Measurements from ENCODE around the gene CHI3L2.
"Not testable (repeated sequence)": the region's sequence is repeated elsewhere in the genome, so short reads cannot be mapped to it uniquely, and the experiment has no call there.

CHI3L2 gene

DNA sequence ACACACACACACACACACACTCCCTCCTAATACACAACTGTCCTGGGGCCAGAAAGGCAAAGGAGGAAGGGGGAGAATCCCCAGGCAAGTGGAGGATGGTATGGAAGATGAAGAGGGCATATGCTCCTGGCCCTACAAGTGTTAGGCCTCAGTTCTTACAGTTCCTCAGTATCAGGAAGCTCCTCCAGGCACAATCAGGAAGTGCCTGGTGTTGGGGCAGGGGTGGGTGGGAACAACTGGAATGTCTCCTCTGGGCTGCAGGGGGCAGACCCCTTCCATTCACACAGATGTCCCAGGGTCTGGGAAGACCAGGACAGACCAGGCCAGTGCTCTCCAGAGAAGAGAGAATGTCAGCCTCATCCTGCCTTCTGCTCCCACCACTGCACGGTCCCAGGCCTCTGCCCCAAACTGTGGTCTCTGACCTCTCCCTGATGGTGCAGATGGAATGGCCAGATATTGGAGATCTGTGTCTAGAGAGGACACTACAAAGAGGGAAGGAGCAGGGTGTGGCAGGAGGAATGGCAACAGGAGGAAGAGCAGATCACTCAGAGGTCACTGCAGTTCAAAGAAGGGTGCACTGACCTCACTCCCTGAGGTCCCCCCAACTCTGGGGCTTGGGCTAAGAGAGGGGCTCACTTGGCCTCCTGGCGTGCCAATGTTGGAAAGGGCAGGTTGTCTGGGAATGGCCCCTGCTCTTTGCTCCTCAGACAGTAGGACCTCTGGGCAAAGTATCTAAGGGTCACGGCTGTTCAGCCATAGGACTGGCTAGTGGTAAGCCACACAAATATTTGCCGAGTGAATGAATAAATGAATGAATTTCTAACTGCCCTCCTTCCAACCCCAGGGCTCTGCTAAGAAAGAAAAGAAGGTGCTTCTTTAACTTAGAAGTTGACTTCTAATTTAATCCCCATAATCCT lies 24.5 kb upstream of the CHI3L2 start:
- no peak for DNase-seq

DNA sequence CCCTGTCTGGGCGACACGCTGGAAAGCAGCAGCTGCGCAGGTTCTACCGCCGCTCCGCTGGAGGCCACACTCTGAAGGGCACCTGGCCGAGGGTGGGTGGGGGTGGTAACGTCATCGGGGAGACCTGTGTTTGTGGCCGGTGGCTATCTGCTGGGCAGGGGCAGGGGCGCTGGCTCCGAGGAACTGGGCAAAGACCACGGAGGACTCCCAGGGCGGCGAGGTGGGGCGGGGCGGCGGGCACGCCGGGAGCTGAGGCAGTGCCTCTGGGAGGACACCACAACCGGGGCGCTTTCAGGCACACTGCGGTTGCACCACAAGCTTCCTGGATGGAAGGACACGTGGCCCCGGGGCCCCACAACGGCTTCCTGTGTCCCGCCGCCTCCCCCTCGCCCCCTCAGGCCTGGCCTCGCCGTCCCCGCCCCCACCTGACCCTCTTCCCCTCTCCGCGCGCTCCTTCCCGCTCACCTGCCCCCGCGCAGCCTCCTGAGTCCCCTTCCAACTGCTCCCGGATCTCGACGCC lies 23.8 kb upstream of the CHI3L2 start:
- peak; percentile 11 for DNase-seq

DNA sequence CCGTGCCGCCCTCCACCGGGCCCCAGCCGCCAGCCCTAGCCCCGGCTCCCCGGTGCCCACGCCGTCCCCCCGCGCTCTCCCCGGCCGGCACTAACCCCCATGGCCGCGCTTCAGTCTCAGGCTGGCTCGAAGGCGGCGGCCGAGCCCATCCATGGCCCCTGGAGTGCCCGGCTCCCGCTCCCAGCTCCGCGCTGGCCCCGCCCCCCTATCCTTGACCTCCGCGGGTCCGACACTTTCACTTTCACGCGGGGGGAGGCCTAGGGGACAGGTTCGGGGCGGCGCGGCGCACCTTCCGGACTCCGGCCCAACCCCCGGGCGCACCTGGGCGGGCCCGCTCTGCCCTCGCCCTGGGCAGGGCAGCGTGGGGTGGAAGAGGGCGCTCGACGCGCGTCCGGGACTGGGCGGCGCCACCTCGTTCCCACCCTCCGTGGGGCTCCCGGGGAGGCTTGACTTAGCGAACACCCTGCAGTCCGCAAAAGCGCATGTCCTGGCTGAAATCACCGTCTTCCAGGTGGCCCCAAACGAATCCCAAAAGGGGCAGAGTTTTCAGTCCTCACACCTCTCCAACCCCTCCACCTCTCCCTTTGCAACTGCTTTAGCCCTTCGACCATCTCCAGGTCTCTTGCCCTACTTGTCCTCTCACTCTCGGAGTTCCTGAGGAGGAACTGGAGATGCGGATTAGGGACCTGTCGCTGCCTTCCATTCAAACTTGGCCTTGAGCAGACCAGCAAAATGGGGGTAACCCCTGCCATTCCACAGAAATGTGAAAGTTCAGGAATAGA lies 23.1 kb upstream of the CHI3L2 start:
- no peak for DNase-seq

DNA sequence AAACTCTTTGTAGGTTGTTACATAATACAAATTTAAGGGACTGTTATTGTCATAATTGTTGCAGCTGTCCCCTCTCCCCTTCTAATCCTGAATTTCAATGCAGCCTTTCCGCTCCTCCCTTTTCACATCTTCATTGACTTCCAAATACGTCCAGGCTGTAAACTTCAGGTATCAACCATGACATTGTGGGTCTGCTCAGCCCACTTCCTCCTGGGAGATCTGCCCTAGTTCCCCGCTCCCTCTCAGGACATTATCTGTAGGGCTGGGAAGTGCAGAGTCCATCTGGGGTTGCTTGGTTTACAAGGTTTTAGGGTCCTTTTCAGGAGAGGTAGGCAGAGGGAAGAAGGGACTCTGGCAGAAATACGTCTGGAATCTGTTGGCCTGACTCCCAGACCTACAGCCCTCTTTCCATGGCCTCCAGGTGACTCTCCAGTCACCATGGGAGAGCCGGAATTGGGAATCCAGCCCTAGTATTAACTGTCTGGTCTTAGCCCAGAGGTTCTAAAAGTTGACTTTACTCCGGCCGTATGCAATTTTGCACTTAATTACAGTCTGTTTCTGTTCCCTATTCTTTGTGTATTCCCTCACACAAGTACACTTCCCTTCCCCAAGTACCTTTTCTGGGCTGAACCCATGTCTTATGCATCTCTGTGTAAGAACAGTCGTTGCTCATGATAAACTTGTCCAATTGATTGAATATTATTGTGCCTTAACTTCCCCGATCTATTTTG lies 22.4 kb upstream of the CHI3L2 start:
- DNase-seq = no peak

DNA sequence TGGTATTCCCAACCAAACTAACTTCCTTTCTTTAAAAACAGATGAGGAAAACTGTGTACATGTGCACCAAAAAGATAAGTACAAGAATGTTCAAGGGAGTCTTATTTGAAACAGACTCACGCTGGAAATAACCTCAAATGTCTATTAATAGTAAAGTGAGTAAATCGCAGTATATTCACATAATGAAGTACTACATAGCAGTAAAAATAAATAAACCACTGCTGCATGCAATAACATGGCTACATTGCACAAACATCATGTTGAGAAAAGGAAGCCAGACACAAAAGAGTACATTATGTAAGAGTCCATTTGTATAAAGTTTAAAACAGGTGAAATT lies 21.8 kb upstream of the CHI3L2 start:
- no peak for DNase-seq

DNA sequence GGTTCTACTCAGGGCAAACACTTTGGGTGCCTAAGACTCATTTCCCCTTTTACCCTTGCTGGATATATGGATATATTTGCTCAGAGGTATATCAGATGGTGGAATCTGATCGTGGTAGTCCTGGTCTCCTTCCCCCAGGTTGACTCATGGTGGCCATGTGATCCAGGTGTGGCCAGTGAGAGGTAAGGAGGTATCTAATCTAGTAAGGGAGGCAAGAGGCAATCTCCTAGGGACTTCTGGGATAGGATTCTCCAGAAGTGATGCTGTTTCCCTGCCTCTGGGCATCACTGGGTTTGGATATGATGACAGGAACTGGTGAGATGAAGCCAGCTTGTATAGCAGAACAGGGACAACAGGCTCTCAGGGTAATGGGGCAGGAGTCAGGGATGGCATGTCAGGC lies 18.6 kb upstream of the CHI3L2 start:
- no peak for DNase-seq

DNA sequence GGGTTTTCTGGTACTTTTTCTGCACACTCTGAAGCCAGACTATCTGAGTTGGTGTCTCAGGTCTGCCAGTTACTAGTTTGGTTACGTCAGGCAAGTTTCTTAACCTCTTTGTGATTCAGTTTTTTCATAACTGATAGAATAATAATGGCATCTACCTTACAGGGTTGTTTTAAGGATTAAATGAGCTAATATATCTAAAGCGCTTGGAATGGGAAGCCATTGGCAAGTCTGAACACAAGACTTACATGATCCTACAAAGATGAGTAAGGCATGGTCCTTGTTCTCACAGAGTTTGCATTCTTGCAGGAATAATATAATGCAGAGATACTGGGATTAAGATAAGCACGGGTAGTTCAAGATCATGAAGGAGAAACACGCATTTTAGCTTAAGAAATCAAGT lies 17.9 kb upstream of the CHI3L2 start:
- no peak for DNase-seq

DNA sequence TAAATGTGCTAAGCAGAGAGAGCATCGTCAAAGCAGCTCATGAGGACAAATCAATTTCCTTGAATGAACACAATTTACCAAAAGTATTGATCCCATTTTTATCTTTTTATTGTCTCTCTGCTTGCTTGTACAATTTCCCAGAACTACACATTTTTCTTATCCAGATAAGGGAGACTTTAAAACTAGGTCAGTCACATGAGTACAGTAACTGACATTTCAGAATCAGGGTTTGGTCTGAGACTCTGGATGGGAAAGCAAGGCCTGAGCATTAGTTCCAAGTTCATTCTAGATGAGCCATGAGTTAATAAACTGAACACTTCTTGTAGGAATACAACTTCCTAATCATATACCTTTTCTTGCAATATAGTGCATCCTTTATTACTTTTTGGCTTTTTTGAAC lies 15.6 kb upstream of the CHI3L2 start:
- DNase-seq = no peak

DNA sequence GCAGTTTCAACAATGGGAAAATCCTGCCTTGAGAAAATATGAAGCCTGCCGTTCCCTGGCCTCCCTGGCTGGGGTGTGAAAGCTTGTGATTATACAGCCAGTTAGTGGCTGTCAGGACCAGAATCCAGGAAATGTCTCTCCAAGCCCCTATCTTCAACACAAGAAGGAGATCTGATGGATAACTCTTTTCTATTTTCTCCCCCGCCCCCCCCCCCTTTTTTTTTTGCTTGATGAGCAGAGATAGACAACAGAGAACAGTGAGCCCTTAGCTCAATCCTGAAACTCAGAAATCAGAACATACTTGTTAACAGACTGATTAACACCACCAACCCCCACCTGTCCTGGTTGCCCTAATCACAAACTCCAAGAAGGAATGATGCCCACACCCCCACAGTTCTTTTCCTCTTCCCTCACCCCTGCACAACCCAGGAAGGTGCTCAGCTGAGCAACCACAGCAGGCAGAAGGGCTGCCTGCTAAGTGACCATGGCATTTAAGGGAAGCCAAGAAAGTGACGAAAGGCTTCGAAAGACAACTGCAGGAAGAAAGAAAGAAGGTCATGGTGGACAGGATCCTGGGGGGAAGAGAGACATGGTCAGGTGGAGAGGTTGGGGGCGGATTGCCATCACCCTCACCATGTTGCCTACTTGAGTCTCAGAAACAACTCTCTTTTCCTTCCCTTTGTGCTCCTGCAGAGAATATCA lies 14.7 kb upstream of the CHI3L2 start:
- DNase-seq = no peak

DNA sequence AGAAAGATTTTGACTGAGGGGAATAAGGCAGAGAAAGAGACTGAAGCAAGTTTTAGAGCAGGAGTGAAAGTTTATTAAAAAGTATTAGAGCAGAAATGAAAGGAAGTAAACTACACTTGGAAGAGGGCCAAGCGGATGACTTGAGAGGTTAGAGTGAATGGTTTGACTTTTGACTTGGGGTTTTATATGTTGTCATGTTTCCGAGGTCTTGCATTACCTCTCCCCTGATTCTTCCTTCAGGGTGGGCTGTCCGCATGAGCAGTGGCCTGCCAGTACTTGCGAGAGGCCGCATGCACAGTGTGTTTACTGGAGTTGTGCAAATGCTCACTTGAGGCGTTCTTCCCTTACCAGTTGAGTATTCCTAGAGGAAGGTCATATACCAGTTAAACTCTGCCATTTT lies 14.1 kb upstream of the CHI3L2 start:
- DNase-seq = no peak

DNA sequence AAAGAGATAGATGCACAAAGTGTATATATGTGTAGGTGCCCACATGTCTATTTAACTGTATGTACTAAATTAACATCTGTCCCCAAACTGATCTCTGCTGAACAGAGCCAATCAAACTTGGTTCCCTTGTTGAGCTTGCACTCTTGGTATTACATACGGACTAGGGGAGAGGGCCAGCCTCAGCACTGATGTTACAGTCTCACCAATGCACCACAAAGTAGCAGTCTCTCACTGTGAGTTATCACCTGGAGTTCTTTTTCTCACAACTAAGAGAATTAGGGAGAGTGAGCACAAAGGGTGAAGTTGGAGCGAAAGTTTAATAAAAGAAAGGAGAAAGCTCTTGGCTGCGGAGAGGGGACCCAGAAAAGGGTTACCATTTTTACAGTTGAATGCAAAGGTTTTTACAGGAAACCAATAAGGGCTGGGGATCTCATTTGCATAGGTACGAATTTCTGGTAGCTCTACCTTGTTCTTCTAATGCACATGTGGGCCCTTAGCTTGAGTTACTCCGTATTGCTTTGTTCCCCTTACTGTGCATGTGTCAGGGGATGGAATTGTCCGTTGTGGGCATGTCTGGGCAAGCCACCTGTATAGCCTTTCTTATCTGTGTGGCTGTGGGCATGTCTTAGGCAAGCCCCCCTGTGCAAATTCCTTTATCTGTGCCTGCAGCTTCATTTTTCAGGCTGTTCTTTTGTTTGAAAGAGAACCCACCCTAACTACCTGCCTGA lies 13.3 kb upstream of the CHI3L2 start:
- no peak for DNase-seq

DNA sequence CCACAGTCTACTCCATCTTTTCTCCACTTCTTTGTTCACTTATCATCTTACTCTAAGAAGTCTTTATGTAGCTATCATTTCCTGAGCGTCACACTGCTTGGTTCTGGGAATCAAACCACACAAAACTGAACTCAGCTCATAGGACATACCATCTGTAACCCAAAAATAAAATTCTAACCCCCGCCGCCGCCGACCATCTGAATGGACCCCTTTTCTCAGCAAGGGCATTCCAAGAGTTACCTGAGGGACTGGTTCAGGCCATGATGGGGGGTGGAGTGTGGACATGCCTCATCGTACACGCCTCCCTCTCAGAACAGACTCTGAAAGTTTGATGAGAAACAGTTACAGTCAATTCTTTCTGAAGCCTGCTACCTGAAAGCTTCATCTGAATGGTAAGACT lies 12.6 kb upstream of the CHI3L2 start:
- DNase-seq = no peak

DNA sequence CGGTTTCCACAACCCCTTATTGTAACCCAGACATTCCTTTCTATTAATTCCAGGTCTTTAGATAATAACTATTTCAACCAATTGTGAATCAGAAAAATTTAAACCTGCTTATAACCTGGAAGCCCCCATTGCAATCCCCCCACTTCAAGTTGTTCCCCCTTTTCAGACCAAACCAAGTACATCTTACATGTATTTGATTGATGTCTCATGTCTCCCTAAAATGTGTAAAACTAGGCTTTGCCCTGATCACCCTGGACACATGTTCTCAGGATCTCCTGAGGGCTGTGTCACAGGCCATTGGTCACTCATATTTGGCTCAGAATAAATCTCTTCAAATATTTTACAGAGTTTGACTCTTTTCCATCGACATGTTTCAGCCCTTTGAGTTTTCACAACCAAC lies 12.2 kb upstream of the CHI3L2 start:
- DNase-seq = not testable (repeated sequence)

DNA sequence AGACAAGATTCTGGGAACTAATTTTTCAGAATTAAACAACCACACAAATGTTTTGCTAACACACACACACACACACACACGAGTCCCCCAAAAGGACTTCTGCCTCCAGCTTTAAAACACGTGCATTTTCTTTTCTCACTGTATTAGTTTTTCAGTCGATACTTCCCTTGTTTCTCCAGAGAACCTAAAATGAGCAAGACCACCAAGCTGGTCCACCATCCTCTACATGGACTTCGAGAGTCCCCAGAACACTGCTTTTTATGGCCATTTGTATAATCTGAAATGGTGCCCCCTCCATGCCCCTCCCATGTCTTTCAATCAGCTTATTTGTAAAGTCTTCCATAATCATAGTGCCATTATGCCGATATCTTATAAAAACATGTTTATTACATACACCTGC lies 10.8 kb upstream of the CHI3L2 start:
- no peak for DNase-seq

DNA sequence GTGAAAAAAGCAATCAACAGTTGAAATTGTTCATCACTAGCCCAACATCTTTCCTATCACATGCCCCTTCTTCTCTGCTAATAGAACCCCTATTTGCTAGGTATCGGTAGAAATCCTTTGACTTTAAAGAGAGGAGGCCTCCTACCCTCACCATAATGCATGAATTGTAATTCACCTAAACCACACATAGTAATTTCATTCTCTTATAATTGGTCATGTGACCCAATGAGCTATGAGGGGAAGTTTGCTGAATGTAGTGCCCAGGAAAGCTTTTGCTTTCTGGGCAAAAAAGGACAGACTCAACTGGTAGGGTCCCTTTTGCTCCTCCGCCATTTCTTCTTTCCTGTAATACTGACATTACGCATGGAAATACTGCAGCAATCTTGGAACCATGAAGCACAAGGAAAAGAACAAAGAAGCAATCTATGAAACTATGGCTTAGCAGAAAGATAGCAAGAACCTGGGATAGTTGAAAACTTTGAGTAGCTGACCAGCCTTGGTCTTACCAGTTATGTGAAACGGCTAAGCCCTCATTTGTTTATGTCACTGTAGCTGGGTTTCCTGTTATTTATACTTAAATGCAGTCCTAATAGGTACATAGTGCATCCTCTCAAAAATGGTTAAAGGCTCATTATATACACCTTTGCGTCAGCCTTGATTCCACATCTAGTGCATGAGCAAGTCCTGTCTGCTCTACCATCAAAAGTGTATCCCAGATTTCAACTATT lies 10.2 kb upstream of the CHI3L2 start:
- no peak for DNase-seq

DNA sequence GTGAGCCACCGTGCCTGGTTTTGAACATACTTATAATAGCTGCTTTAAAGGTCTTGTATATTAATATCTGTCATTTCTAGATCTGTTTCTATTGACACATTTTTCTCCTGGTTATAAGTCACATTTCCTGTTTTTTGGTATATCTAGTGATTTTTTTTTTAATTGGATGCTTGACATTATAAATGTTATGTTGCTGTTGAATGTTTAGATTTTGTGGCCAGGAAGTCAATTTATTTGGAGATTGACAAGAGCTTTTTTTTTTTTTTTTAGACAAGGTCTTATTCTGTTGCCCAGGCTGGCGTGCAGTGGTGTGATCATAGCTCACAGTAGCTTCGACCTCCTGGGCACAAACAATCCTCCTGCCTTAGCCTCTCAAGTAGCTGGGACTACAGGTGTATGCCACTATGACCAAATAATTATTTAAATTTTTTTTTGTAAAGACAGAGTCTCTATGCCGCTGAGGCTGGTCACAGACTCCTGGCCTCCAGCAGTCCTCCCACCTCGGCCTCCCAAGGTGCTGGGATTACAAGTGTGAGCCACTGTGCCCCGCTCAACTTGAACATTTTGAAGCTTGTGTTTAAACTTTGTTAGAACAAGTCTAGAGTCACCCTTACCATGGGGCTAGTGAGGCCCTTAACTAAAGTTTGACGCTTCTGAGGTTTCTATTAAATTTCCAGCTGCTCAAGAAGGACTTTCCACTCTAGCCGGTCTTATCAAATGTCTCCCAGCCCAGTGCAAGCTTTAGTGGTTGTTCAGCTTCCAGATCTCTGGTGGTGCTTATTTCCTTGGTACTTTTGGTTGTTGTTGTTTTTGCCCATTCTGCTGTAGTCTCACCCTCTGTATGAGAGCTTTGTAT lies 8.6 kb upstream of the CHI3L2 start:
- DNase-seq = no peak

DNA sequence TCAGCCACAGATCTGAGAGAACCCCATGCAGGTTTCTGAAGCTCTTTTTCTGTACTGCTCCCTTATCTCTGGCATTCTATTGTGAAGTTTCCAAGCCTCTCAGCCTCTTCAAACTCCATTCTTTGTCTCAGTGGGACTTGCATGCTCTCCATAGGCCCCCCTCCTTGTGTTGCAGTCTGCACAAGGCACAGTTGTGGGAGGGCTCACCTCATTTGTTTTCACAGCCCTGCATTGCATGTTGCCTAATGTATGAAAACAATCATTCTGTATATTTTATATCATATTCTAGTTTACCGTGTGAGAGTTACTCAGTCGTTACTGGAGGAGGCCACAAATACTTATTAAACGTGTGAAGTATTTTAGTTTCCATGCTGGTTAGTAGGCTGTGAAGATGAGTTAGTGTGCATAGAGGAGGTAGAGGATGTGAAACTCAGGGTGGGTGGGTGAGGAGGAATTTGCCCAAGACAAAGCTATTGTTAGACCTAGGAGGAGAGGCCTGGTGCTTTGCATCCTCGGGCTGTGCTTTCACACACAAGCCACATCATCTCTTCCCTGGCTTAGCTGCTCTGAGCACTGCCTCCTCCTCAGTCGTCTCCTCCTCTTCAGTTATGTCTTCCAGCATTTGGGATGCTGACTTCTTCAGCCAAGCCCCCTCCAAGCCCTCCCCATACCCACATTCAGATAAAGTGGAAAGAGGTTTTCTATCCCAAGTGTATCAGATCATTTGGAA lies 7.8 kb upstream of the CHI3L2 start:
- no peak for DNase-seq

DNA sequence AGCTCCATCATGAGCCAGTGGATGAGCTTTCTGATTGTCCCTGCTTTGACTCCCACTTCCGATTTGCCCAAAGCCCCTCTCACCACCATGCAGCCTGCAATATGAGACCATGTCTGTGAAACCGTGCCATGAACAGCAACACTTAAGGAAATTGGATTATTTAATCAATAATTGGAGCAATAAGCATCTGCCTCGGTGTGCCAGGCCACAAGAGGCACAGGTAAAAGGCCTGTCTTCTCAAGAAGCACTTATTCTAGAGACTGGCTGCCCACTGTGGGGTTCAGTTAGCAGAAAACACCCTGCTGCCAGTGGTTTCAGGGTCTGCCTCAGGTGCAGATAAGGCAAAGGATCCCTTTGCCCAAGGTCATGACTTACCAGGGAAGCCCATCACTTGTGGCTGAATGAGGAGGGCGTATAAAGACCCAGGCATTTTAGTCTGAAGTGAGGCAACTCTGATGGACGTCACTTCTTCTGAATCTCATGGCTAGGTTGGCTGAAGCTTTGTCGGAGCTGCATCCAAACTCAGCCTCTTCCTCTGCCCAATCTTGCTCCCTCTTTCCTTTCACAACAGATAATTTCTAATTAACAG lies 7.1 kb upstream of the CHI3L2 start:
- DNase-seq = no peak

DNA sequence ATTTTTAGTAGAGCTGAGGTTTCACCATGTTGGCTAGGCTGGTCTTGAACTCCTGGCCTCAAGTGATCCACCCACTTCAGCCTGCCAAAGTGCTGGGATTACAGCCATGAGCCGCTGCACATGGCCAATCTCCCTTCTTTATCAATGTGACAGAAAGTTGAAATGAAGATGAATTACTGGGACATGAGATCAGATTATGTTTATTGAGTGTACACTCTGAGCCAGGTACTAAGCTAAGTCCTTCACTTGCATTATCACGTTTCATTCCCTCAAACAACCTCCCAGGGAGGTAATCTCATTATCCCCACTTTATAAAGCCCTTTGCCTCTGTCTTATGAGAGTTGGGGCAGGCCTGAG lies 6.3 kb upstream of the CHI3L2 start:
- no peak for DNase-seq
